Lung (tissue), 12 donors: Measurements from ENCODE around the gene SNTG2. TPM values are rescaled to one million over a fixed set of nuclear protein-coding genes. Genes with fewer than 3 reads are reported as not detected.

Source experiments
- ATAC-seq: fragments of 200-7000 bp; cut with Tn5 transposase; one replicate; pipeline ENCODE4 v1.9.1; 2020; ENCODE audit warnings: moderate number of reproducible peaks; ENCODE audit not compliant: insufficient read depth, low FRiP score
- DNase-seq, 3 donors: peaks; one replicate each; pipeline ENCODE4 v3.0.0-alpha.2; 2013 to 2017
- H3K27ac ChIP-seq, 2 donors: one replicate each; pipeline ENCODE4 v1.5.1; 2013; ENCODE audit warnings: mild to moderate bottlenecking in 2 of 2, moderate library complexity in 2 of 2, control low read depth in 1 of 2, inconsistent platforms in 1 of 2, low read depth in 1 of 2, low read length in 1 of 2
- H3K27me3 ChIP-seq, 3 donors: one replicate each; pipeline ENCODE4 v1.5.1; 2013; ENCODE audit warnings: low read length in 2 of 3; ENCODE audit not compliant: control insufficient read depth in 3 of 3, insufficient read depth in 3 of 3
- H3K36me3 ChIP-seq, 4 donors: one replicate each; pipeline ENCODE4 v1.5.1; 2013; ENCODE audit warnings: low read length in 4 of 4, mild to moderate bottlenecking in 1 of 4, moderate library complexity in 1 of 4; ENCODE audit not compliant: control insufficient read depth in 4 of 4, insufficient read depth in 4 of 4
- H3K4me1 ChIP-seq, 5 donors: one replicate each; pipeline ENCODE4 v1.5.1; 2013; ENCODE audit warnings: low read length in 5 of 5, mild to moderate bottlenecking in 2 of 5, moderate library complexity in 1 of 5; ENCODE audit not compliant: control insufficient read depth in 5 of 5, insufficient read depth in 5 of 5
- H3K4me3 ChIP-seq: one replicate; pipeline ENCODE4 v1.5.1; 2013; ENCODE audit warnings: mild to moderate bottlenecking, control low read depth, moderate library complexity
- H3K9ac ChIP-seq, 2 donors: one replicate each; pipeline ENCODE4 v1.5.1; 2013; ENCODE audit warnings: low read length in 2 of 2, control low read depth in 1 of 2; ENCODE audit not compliant: insufficient read depth in 1 of 2
- H3K9me3 ChIP-seq, 4 donors: one replicate each; pipeline ENCODE4 v1.5.1; 2013; ENCODE audit warnings: low read length in 3 of 4, mild to moderate bottlenecking in 1 of 4, moderate library complexity in 1 of 4; ENCODE audit not compliant: control insufficient read depth in 4 of 4, insufficient read depth in 3 of 4
- CTCF ChIP-seq: IDR thresholded peaks from 2 replicates; pipeline ENCODE4 v1.5.1; 2012; ENCODE audit warnings: mild to moderate bottlenecking; ENCODE audit errors: control extremely low read depth, extremely low read depth
- WGBS, 2 donors: extraction: QIAGEN DNeasy Blood & Tissue Kit; methylation state at CpG; one replicate each; pipeline ENCODE4 v1.1.7; 2013; 5-methylcytosine and 5-hydroxymethylcytosine counted together
- polyA plus RNA-seq, 2 donors: library from polyadenylated mRNA; stranded (reverse); fragments of 200-250 nt; gene quantifications; one replicate each; pipeline ENCODE4 v1.2.1, GENCODE V29; 2013
- total RNA-seq, 2 donors: library from RNA; depleted of rRNA in 1 of 2; stranded (reverse); fragments of >200 nt in 1 of 2; gene quantifications; one replicate each; pipeline ENCODE4 v1.2.1, GENCODE V29; 2014 to 2021
- donor health status: control.
- donor health status: control.
- donor health status: Bipolar disorder and iron deficiency.
- donor health status: healthy.
- donor health status: DM: yes; HTN: yes; CAD: no.

The SNTG2 gene
- total and polyA plus RNA-seq, 4 donors, result 0.31 to 1.8 (median 1.2) TPM

- Histone ChIP-seq H3K36me3 (no peaks in the 10 kb centered on the region), H3K9me3 (no peaks in the 10 kb centered on the region), H3K27ac (no peak overlapping the region), H3K4me3 (no peak overlapping the region), H3K4me1 (no peaks in the 10 kb centered on the region), H3K9ac (no peak overlapping the region), H3K27me3 (no peaks in the 10 kb centered on the region)
- TF ChIP-seq CTCF, result no peak
- DNase-seq, result no peak
- WGBS, 2 donors, result 67 to 73% methylated on average over 8 of the region's 8 CpGs
- no peak for ATAC-seq
Measured at GRCh38 chr2:1053786-1054185, 103.1 kb downstream of the SNTG2 start.

- DNase-seq (no peak), ATAC-seq (no peak)
- 90 to 93% methylated on average over 3 of the region's 3 CpGs for WGBS, 2 donors
- no peak for TF ChIP-seq CTCF
- Histone ChIP-seq H3K27ac (no peak overlapping the region), H3K4me3 (no peak overlapping the region), H3K4me1 (no peaks in the 10 kb centered on the region), H3K9ac (no peak overlapping the region), H3K9me3 (no peaks in the 10 kb centered on the region), H3K27me3 (peaks cover 0 to 4% (median 0%) of the 10 kb centered on the region in 3 donors), H3K36me3 (no peaks in the 10 kb centered on the region)
Measured at GRCh38 chr2:1054399-1054798, 103.8 kb downstream of the SNTG2 start.

GRCh38 chr2:1055014-1055595 lies 104.5 kb downstream of the SNTG2 start:
- Histone ChIP-seq H3K9ac (no peak overlapping the region), H3K27me3 (peaks cover 0 to 4% (median 0%) of the 10 kb centered on the region in 3 donors), H3K4me3 (no peak overlapping the region), H3K4me1 (no peaks in the 10 kb centered on the region), H3K9me3 (no peaks in the 10 kb centered on the region), H3K27ac (no peak overlapping the region), H3K36me3 (no peaks in the 10 kb centered on the region)
- DNase-seq (no peak), ATAC-seq (no peak)
- TF ChIP-seq CTCF, result no peak
- WGBS, 2 donors, result 81 to 83% methylated on average over 11 of the region's 11 CpGs

GRCh38 chr2:1060372-1060771 lies 109.7 kb downstream of the SNTG2 start:
- WGBS, 2 donors, result 83 to 94% methylated on average over 3 of the region's 3 CpGs
- no peak for TF ChIP-seq CTCF
- Histone ChIP-seq H3K4me1 (no peaks in the 10 kb centered on the region), H3K9ac (no peak overlapping the region), H3K27me3 (peaks cover 0 to 4% (median 4%) of the 10 kb centered on the region in 3 donors), H3K9me3 (no peaks in the 10 kb centered on the region), H3K27ac (no peak overlapping the region), H3K36me3 (no peaks in the 10 kb centered on the region), H3K4me3 (no peak overlapping the region)
- DNase-seq (no peak), ATAC-seq (no peak)
